ENCODE data around the gene PDHB.

The PDHB gene

DNA sequence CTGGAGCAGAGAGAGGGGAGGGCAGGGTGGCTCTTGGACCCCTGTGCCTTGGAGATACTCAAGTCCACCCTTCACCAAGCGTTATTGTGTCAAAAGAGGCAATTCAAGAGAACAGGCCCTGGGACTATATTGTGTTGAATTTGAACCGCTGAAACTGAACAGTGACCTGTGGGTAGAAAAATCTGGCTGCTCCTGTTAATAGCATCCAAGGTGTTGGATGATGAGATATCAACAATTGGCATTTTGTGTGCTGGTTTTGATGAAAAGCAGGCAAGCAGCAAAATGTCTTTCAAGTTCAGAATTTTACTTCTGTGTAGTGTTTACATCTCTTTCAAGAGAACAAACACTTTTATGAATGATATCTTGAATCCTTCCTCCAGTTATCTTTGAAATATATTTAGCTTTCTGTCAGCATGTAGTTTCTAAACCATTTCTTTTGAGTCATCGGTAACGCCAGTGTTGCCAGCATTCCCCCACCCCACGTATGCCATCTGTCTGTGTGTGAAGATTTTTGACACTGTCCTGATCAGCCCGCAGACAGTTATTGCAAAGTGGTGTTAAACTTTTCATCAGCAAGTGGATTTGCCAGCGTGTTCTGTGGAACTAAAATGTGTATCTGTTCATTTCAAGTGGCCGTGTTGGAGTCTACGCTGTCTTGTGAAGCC is 34.8 kb downstream of the PDHB start:
- DNase-seq (ENCODE audit: low spot score): no peak

DNA sequence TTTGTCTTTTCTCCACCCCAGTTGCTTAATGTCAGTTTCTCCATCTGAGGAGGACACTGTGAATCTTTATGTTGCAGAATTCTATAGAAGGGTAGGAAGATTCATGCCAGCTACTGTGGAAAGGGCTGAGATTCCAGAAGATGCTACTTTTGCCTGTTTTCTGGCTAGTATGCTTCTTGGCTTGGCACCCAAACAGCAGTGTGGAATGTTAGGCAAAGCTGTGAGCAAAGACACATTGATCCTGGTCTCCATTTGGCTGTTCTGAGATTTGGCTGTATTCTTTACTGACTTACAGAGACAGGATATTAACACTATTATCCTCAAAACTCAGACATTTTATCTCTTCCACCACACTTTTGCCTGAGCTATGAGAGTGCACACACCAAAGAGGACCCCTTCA is 39.3 kb downstream of the PDHB start:
- DNase-seq (ENCODE audit: low spot score): no peak

DNA sequence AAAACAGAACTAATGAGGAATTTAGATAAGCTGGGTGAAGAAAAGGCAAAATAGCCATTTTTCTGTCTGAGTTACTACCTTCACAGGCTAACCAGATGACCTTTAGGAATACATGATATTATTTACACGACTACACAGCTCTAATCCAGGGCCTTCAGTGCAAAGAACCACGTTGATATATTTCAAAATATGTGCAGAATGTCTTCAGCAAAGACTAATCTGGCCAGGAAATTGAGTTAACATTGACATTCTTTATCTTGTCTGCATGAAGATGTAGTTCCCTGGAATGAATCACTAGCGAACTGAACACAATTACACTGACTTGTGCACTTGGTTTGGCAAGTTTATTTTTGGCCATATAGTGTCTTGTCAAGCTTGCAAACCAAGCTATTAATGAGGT is 41.5 kb downstream of the PDHB start:
- no peak for DNase-seq (ENCODE audit: low spot score)

DNA sequence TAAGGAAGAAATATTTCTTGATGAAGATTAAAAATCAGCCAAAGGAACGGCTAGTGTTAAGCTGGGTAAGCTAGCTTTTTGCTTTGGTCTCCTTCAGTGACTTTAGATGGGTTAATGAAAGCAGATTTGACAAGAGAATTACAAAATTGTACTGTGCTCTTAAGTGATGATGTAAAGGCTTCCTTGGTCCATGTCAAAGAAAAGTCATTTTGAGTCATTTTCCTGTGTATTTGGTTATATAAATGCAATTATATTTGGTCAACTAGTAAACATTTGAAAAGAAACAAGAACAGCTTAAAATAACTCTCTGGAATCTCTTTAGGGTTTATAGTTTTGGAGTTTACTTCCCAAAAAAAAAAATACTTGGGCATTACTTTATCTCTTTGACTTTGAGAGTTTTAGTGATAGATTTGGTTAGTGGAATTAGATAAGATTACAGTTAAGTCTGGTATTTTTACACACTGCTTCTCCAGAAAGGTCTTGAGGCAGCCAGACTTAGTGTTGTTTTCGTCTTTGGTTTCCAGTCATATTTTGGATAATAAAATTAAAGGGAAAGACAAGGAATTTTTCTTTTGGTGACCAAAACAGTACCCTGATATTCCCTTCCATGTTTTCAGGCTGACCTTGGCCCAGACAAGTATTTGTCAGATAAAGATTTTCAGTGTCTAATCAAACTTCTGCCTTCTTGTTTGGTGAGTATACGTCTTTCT is 42.3 kb downstream of the PDHB start:
- DNase-seq (ENCODE audit: low spot score): no peak

DNA sequence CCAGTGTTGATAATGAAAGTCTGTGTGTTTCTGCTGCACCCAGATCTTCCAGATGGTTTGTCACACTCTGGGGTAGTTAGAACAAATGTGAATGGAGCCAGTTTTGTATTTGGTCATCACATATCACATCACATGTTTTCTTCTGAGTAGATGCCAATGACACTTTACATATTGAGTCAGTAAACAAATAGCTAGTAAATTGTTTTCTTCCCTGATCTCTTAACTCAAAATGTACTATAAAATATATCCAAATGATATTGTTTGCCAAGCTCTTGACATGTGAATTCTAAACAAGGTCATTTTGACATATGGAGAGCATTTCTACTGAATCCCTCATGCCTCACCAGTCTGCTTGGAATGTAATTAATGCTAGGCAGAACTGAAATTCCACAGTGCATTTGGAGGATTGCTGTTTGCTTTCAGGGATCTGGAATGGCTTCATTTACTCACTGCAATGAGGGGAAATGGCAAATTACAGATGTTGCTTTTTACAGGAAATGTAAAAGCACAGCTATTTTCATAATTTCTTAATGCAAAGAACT is 45.0 kb downstream of the PDHB start:
- no peak for DNase-seq (ENCODE audit: low spot score)

DNA sequence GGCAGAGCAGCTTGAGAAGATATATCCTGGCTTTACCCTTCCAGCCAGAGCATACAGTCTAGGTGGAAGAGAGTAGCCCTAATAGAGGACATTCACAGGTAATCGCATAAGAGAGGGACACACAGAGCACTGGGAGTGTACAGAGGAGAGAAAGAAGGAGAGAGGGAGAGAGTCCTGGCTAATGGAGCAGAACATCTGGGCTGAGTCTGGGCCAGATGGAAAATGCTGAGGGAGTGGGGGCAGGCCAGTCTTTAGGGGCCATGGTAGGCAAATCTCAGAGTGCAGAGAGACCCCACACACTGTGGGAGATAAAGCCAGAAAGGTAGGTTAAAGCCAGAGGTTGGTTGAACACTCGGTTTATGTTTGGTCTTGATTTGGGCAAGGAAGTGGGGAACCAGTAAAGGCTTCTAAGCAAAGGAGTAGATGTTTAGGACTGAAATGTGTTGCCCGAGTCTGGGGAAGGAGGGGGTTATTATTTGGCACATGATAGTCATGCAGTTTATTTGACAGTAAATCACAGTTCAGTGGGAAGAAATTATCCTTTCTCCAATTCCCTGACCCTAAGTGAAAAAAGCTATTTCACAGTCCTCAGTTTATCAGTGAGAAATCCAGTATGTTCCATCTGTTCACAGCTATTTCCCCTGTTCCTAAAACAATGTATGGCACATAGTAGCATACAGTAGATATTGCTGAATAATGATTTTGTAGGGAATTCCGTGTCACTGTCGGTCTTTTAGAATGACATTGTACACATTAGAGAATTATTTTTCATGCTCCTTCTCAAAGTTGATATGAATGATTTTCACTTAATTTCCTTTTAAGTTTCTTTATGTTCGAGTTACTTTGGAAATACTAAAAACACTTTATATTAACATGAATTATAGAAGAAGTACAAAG is 45.7 kb downstream of the PDHB start:
- DNase-seq (ENCODE audit: low spot score): no peak

DNA sequence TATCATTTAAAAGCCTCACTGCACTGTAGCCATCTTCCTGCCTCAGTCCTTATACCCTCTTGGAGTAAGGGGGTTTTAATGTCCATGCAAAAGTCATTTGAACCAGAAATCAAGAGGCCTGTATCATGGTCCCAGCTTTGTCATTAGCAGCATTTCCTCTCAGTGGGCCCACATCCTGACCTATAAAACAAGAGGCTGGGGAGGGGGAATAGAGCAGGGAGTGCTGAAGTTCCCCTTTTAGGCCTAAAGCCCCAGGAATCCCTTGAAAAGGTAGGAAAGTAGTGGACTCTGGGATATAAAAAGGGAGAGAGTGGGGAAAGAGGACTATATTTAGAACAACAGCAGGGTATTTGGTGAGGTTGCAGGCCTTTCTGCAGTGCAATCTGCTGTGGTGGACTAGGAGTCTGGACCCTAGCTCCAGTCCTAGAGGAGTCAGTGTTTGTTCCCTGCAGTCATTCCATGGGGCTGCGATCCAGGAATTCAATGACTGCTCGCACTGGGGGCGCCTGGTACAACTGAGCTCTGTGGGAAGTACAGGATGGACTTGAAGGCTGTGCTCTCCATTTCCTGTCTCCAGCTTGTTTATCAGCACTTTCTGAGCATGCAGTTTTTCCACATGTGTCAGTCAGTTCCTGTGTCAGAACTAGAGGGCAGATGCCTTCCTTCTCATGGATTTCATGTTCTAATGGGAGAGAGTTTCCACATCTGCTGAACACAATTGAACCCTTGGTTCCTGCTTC is 46.8 kb downstream of the PDHB start:
- no peak for DNase-seq (ENCODE audit: low spot score)

DNA sequence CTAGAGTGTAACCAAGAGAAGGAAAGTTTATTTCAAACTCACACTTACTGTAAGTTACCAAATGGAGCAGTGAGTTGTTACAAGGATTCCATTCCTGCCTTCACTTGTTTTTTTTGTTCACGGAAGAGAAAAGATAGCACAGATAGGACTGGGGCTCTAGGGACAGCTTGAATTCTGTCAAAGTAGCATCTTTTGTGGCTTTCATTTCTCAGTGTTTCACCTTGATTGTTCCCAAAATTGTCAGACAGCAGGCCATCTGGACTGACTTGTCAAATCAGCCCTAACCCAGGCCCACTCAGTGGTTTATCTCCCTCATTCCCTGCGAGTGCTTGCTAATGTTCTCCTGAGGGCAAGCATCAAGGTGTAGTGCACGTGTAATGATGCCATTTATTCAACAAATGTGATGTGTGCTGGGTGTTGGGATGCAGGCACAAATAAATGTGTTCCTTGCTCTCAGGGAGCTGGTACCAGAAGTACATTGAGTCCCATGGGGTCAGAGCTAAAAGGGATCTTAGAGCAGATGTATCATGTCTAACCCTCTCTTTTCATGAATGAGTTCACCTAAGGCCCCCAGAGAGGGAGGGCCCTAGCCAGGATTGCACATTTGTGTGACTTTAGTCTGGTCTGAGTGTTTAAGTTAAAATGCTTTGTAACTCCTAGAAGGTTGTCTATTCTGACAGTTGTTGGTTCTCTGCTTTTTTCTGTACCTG is 49.1 kb downstream of the PDHB start:
- no peak for DNase-seq (ENCODE audit: low spot score)

DNA sequence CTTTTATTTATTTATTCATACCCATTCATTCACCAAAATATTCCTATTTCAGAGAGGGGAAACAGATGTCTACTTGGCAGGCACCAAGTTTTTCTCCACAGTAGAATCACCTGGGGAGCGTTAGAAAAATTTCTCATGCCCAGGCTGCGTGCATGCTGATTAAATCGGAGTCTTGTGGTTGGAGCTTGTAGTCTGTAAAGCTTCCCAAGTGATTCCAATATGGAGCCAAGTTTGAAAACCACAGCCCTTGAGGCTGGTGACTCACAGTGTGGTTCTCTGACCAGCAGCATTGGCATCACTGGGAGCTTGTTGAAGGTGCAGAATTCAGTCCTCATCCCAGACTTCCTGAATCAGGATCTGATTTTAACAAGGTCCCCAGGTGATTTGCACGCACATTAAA is 49.7 kb downstream of the PDHB start:
- no peak for DNase-seq (ENCODE audit: low spot score)

DNA sequence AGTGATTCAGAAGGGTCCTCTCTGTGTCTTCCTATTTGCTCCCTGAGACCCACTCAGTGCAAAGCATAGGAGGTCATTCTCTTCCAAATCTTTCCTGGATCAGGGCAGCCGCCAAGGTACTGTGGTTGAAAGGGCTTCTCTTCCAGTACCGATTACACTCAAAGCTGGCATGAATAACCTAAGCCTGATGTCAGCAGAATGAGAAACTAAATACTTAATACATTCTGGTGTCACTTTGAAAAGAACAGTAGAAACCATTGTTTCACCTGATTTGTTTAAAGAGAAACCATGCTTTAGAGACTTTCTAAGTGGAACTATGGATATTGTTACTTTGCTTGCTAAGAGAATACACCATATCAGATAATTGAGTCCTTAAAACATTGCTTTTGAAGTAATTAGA is 50.2 kb downstream of the PDHB start:
- no peak for DNase-seq (ENCODE audit: low spot score)

DNA sequence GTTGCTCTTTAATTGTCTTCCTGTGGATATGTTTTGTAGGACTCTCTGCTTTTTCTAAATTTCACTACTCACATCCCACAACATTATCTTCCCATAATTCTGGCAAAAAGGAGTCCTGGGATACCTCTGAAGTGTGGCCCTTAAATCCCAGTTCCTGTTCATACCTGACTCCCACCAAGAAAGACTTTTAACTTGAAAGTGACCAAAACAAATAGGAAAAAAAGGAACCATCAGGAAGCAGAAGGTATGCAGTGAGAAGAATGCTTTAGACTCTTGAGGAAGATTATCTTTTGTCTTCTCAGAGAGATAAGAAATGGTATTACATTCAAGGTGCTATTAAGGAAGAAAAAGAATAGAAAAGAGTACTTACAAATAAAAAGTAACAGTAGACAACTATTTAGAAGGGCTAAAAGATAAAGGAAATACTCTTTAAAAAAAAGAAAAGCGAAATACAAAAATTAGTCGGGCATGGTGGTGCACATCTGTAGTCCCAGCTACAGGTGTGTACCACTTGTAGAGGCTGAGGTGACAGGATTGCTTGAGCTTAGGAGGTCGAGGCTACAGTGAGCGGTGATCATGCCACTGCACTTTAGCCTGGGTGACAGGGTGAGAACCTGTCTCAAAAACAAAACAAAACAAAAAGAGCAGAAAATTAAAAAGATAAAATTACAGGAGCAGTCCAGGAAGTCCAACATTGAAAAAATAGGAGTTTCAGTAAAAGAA is 54.1 kb downstream of the PDHB start:
- no peak for DNase-seq (ENCODE audit: low spot score)

DNA sequence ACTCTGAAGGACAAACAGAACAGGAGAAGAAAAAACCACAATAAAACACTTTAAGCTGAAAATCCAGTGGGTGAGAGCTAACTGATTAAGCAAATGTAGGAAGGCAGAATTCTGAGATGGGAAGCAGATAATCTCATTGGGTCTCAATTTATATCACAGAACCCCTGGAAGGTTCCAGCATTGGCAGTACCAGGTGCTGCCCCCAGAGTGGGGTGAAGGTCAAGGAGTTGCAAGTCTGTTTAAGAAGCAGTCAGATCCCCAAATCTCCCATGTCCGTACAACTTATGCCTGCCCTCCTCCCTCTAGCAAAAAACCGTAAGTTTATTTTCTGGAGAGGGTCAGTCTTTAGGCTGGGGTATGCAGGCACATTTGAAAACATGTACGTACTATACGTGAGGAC is 55.9 kb downstream of the PDHB start:
- no peak for DNase-seq (ENCODE audit: low spot score)
